Mammary epithelial cell (primary cell): ENCODE results near the gene PLEKHG5.

Source experiments
- EZH2 ChIP-seq: IDR thresholded peaks from 2 replicates; pipeline ENCODE4 v1.6.1; 2012; ENCODE audit warnings: low read length, inconsistent platforms, borderline replicate concordance
- TF ChIP-seq, protein P1 (sequence below), 2 donors: IDR thresholded peaks in 1 of 2; conservative IDR thresholded peaks in 1 of 2; 2 replicates each; pipeline ENCODE4 v1.5.1; 2011 to 2012; ENCODE audit warnings: inconsistent platforms in 2 of 2, low read length in 2 of 2, mild to moderate bottlenecking in 2 of 2, control low read depth in 1 of 2, low read depth in 1 of 2; ENCODE audit not compliant: insufficient read depth in 1 of 2; ENCODE audit errors: extremely low read depth in 1 of 2

DNA sequence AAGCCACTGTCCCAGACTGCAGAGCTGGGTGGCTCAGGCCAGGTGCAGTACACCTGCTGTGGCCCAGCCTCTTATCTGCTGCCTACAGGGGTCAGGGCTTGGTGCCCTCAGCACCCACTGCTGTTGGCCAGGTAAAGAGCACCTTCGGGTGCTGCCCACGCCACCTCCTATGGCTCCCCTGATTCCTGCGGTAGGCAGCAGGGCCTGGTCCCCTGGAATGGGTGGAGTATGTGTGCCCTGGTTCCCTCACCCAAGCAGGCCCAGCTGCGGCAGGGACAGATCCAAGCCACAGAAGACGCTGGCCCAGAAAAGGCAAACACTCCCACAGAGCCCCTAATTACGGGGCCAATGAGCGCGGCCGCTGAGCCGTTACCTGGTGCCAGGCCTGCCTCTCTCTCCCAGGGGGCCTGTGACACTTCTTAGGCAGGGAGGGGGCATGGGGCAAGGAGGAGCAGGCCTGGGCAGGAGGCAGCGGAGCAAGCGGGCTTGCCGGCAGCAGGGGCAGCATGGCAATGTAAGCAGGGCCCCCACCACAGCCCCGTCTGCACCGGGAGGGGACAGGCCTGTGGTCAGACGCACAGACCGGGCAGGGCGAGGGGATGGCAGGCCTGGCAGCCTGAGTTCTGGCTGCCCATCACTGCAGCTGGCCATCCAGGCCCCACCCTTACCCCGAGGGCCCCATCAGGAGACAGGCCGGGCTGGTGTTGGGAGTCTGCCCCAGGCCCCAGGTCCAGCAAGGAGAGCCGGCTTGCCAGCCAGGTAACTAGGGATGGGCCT, 47.9 kb downstream of the PLEKHG5 start:
- no peak for TF ChIP-seq EZH2
- TF ChIP-seq, protein P1, sequence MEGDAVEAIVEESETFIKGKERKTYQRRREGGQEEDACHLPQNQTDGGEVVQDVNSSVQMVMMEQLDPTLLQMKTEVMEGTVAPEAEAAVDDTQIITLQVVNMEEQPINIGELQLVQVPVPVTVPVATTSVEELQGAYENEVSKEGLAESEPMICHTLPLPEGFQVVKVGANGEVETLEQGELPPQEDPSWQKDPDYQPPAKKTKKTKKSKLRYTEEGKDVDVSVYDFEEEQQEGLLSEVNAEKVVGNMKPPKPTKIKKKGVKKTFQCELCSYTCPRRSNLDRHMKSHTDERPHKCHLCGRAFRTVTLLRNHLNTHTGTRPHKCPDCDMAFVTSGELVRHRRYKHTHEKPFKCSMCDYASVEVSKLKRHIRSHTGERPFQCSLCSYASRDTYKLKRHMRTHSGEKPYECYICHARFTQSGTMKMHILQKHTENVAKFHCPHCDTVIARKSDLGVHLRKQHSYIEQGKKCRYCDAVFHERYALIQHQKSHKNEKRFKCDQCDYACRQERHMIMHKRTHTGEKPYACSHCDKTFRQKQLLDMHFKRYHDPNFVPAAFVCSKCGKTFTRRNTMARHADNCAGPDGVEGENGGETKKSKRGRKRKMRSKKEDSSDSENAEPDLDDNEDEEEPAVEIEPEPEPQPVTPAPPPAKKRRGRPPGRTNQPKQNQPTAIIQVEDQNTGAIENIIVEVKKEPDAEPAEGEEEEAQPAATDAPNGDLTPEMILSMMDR (conservative IDR thresholded peaks at IDR 0.05 in 1 of 2, IDR thresholded peaks at IDR 0.05 in 1 of 2; ENCODE audit: extremely low read depth in 1 of 2, insufficient read depth in 1 of 2, low read depth in 1 of 2, low read length in 2 of 2) = no peak
